GM19468 (cell line): Measurements from ENCODE around the gene TMEM79.

Experiments
- ATAC-seq: cut with Tn5 transposase; IDR thresholded peaks from one replicate; pipeline ENCODE4 v1.9.1; 2021; ENCODE audit warnings: mild to moderate bottlenecking, moderate library complexity, moderate number of reproducible peaks; ENCODE audit not compliant: unreplicated experiment; ENCODE audit errors: extremely low read depth

The TMEM79 gene

DNA sequence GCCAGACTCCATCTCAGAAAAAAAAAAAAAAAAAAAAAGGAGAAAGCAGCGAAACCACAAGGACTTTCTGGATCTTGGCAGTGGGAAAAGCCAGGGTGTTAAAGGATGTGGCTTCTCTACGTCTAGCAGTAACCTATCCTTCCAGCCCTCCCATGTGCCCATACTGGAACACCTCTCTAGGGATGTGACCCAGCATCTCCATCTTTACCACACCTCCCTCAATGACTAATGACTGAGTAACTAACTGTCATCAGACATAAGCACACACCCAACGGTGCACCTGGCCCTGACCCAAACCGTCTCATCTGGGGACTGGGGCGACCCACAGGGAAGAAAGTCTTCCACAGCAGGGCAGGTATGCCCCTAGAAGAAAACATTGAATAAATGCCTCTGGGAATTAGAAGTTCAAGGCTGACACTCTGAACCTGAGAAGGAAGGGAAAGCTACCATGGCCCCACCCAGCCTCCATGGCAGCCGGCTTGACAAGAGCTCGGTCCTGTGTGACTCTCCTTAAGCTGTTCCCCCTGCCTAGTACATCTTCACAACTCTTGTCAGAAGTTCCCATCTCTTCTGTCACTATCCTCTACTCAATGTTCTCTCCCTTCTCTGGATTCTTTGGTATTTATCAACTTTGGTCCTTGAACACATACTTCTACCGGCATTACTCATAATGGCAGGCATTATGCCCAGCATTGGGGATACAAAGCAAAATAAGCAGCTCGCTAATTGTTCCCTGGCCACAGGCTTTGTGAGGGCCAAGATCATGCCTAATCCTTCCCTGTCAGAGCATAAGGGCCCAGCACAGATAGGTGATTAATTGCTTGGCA is 21.5 kb upstream of the TMEM79 start:
- no peak for ATAC-seq

- ATAC-seq: no peak
These were observed 20.9 kb upstream of the TMEM79 start for GRCh38 chr1:156263288-156263655.

- ATAC-seq: no peak
These were observed 18.1 kb upstream of the TMEM79 start for GRCh38 chr1:156266051-156266450.

DNA sequence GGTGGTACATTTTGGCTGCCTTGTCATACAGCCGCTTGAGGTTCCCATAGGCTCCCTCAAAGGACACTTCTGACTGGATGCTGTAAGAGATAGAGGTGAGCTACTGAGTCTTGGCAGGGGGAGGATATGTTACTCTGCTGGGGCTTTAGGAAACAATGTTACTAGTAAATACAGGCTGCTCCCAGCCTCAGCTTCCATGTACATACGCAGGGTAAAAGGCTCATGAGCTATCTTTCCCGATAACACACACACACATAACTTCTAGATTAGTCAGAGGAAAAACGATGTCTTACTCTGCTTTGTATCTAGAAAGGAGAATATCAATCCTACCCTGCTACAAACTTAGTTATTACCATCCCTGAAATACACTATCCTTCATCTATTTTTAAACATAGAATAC is 15.8 kb upstream of the TMEM79 start:
- no peak for ATAC-seq

DNA sequence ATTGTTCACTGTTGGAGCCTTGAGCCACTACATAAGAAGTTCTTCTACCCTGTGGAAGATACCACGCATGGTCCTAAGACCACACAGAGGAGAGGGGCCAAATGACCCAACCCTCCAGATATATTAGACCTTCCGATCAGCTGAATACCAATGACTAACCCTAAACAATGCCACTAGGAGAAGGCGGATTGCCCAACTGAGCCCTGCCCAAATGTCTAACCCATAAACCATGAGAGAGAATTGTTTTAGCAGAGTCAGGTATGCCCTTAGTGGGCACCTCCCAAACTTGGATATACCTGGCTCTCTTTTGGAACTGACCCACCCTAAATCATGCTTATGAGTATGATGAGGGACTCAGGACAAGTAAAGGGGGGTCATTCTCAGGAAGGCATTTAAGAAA is 13.8 kb upstream of the TMEM79 start:
- no peak for ATAC-seq

- no peak for ATAC-seq
These were observed 7.6 kb upstream of the TMEM79 start for GRCh38 chr1:156276532-156276931.

GRCh38 chr1:156276966-156277381 is 7.2 kb upstream of the TMEM79 start:
- no peak for ATAC-seq

- no peak for ATAC-seq
These were observed 4.3 kb upstream of the TMEM79 start for GRCh38 chr1:156279837-156280236.

DNA sequence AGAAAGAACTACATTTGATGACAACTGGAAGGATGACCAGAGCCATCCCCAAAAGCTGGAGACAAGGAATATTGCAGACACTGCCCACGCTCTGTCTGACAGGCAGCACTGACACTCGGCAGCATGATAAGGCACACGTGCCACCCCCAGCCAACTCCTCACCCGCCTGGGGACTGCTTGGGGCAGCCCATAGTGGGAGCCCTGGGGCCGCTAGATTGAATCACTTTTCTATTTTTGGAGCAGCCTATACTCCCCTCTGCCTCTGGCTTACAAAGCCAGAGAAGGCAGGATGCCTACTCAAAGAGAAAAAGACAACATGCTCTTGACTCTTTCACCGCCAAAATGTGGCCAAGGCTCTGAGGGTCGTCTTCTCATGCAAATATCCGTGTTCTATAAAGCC is 2.8 kb upstream of the TMEM79 start:
- ATAC-seq: no peak

GRCh38 chr1:156281693-156282478 is 2.2 kb upstream of the TMEM79 start:
- no peak for ATAC-seq

- ATAC-seq: peak; percentile 66
These were observed 1.5 kb upstream of the TMEM79 start, which contains the start of gene SMG5 for GRCh38 chr1:156282479-156283222. Gene SMG5, minus strand, starts transcription at chr1:156282825. Its CDS starts 145 bp downstream, at chr1:156282680.

GRCh38 chr1:156283521-156283920 is 604 bp upstream of the TMEM79 start:
- ATAC-seq: no peak

DNA sequence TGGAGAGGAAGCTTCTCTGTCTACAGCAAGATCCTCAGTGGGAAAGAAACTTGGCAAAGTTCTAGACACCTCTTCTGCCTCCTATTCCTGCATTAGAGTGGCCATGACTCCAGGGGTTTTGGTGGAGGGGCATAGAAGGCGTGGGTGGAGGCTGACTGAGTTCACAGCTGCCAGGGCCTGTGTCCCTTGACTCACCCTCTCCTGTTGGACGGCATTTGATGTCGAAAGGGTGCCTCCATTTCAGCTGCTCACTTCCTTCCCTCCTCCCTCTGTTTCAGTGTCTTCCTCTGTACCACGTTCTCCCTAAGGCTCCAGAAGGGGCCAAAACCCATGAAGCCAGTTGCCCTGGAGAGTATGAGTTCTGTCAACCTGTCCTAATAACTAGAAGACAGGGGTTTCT is 632 bp downstream of the TMEM79 start:
- no peak for ATAC-seq

DNA sequence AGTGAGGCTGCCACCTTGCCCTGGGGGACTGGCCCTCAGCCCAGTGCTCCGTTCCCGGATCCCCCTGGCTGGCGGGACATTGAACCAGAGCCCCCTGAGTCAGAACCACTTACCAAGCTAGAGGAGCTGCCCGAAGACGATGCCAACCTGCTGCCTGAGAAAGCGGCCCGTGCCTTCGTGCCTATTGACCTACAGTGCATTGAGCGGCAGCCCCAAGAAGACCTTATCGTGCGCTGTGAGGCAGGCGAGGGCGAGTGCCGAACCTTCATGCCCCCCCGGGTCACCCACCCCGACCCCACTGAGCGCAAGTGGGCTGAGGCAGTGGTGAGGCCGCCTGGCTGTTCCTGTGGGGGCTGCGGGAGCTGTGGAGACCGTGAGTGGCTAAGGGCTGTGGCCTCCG is 1.3 kb downstream of the TMEM79 start:
- ATAC-seq: no peak

DNA sequence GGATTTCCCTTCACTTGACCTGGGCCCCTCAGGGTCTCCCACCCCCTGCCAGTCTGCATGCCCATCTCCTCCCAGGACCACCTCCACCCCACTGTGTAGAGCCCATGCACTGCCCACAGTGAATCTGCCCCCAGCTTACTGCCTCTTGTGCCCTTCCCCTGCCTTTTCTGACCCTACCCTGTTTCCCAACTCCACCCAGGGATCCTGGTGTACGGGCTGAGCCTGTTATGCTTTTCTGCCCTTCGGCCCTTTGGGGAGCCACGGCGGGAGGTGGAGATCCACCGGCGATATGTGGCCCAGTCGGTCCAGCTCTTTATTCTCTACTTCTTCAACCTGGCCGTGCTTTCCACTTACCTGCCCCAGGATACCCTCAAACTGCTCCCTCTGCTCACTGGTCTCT is 1.9 kb downstream of the TMEM79 start:
- ATAC-seq: no peak

GRCh38 chr1:156289857-156290256 is 5.7 kb downstream of the TMEM79 start:
- ATAC-seq: no peak

DNA sequence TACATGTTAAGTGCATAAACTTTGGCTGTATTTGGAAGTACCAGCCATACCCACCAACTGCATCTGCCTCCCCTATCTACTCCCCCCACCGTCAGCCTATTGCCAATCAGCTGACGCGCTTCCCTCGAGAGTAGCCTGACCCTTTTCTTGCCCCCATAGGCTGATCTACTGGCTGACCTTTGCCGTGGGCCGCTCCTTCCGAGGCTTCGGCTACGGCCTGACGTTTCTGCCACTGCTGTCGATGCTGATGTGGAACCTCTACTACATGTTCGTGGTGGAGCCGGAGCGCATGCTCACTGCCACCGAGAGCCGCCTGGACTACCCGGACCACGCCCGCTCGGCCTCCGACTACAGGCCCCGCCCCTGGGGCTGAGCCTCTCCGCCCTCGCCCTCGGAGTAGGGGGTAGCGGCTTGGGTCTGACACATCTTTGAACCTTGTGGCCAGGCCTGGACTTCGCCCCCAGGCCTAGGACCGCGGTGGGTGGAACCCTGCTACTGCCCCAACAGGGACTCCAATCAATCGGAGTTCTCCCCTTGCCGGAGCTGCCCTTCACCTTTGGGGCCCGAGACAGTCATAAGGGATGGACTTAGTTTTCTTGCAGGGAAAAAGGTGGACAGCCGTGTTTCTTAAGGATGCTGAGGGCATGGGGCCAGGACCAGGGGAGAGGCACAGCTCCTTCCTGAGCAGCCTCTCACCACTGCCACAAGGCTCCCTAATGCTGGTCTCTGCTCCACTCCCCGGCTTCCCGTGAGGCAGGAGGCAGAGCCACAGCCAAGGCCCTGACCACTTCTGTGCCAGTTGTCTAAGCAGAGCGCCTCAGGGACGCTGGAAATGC is 7.3 kb downstream of the TMEM79 start:
- no peak for ATAC-seq

DNA sequence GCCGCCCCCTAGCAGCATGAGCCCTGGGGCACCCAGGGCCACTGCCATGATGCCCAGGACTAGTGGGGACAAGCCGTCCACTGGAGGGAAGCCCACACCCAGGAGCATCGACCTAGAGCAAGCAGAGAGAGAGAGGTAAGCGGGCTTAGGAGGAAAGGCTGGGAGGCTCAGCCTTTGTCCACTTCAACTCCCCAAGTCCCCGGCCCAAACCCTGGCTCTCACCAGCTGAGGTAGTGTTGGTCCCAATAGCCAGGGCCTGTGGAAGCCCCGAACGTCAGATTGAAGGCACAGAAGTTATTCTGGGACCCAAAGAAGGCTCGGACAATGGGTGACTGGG is 8.9 kb downstream of the TMEM79 start:
- ATAC-seq: no peak

DNA sequence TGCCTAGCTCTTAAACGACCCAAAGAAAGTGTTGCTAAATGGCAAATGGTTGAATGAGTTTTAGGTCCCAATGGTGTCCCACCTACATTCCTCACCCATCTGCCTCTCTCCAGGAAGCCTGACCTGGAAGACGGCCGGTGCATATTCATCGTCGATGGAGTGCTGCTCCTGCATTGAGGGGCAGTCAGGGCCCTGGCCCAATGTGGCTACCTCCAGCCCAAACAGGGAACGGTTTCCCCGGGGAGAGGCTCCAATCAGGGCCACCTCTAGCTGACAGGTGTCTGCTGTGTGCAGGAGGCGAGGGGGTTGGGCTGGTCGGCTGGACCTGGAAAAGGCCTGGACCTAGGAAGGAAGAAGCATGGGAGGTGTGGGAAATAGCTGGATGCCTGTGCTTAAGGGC is 9.8 kb downstream of the TMEM79 start:
- ATAC-seq: no peak

DNA sequence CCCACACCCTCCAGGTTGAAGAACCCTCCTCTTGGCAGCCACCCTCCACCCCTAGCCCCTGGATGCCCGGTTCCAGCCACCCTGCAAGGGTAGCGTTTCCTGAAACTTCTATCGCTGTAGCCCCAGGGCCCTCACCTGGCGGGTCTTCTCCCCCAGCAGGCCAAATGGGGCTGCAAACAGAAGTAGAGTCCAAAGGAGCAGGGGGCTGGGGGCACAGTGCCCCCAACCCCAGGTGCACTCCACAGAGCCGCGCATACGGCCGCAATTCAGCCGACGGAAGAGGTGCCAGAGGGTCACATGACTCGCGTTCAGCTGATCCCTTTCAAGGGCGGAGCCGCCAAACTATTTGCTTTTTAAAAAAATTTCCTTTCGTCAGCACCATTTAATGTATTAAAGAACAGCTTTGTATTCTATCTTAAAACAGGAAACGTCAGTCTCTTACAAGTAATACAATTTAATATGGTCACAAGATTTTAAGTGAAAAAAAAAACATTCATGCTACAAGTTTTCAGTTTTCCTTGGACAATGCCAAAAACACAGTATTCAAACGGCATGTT is 11.3 kb downstream of the TMEM79 start, which contains the start of gene GLMP:
TSS of gene GLMP (minus strand) at position 289 of the 557 bp plus-strand sequence. CDS start at position 255, 34 bp downstream.
- no peak for ATAC-seq
